ENCODE data around the gene MRPL10. TPM values are rescaled to one million over a fixed set of nuclear protein-coding genes. Genes with fewer than 3 reads are reported as not detected.
"Not testable (repeated sequence)": the region's sequence is repeated elsewhere in the genome, so short reads cannot be mapped to it uniquely, and the experiment has no call there.

The MRPL10 gene
- polyA plus RNA-seq, 1 donor = 48.4 TPM

GRCh38 chr17:47792457-47792856 lies 38.9 kb downstream of the MRPL10 start:
- Histone ChIP-seq H3K36me3 (ENCODE audit: control insufficient read depth, insufficient read depth, low read length) (no peaks in the 10 kb centered on the region), H3K4me3 (ENCODE audit: low read length) (no peak overlapping the region), H3K4me1 (ENCODE audit: control insufficient read depth, insufficient read depth, low read length) (no peaks in the 10 kb centered on the region), H3K9me3 (ENCODE audit: control insufficient read depth, low read depth, low read length) (no peaks in the 10 kb centered on the region), H3K27ac (ENCODE audit: low read length) (no peak overlapping the region), H3K27me3 (ENCODE audit: control insufficient read depth, insufficient read depth, low read length) (peaks cover 50% of the 10 kb centered on the region)
- no peak for DNase-seq
- WGBS (ENCODE audit: insufficient coverage, low lambda C conversion rate) = 71% methylated on average over 1 of the region's 1 CpG

DNA sequence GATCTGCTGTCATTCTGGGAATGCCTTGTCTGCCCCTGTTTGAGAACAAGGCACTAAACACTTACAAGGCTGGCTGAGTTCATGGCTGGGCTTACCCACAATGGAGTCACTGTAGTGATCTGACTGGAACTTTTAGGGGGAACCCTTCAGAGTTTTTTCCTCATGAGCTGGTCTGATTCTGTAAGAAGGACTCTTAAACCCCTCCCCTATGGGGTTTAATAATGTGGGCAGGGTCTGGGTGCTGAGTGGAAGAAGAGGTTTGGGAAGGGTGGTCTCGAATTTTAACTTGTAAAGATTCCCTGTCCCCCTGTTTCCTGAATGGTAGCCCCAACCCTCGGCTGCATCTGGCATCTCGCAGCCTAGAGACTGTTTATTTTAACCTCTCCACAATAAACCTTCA lies 40.3 kb downstream of the MRPL10 start:
- WGBS (ENCODE audit: insufficient coverage, low lambda C conversion rate) = no CpG with 5 or more reads among the region's 3 CpGs
- peaks cover 55% of the 10 kb centered on the region for H3K27me3 ChIP-seq (ENCODE audit: control insufficient read depth, insufficient read depth, low read length)
- no peak overlapping the region for H3K27ac ChIP-seq (ENCODE audit: low read length)
- no peak for DNase-seq
- H3K4me1 ChIP-seq (ENCODE audit: control insufficient read depth, insufficient read depth, low read length) = no peaks in the 10 kb centered on the region
- no peaks in the 10 kb centered on the region for H3K9me3 ChIP-seq (ENCODE audit: control insufficient read depth, low read depth, low read length)
- no peak overlapping the region for H3K4me3 ChIP-seq (ENCODE audit: low read length)
- no peaks in the 10 kb centered on the region for H3K36me3 ChIP-seq (ENCODE audit: control insufficient read depth, insufficient read depth, low read length)

DNA sequence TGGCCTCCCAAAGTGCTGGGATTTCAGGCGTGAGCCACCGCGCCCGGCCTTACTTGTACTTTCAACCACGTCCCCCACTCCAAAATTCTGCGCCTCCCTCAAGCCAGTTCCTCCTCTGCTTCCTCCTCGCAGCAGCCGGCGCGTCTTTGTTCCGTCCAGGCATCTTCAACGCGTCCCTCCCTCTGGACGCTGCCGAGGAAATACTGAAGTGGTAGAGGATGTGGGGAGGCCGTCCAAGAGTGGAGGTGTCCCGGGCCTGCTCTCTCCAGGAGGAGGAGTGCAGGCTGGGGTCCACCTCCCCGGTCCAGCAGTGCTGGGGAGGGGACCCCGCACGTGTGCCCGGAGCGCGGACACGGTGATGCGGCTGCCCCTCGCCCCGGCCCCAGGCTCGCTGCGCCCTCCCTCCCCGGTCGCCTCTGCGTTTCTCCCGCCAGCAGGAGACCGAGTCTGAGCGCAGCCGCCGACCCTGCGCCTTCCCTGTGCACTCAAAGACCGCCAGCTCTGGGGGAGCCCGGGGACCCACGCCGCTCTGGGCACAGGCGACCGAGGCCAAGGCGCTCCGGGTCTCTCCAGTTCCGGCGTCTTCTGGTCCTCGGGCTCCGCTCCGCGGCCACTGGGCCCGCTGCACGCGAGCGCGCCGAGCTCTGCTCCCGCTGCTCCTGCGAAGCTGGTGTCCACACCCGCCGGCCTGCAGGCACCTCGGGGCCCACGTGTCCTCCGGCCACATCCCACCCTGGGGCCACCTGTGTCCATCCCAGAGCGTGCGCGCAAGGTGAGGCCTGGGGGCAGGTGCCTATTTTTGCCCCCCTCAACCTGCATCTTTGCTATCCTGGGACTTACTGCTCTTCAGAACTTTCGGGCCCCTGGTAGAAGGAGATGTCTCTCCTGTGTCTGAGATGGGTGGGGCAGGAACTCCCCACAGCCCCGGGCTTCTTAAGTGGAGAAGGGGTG lies 41.5 kb downstream of the MRPL10 start:
- Histone ChIP-seq H3K4me3 (ENCODE audit: low read length) (peak overlapping the region; percentile 10), H3K27ac (ENCODE audit: low read length) (no peak overlapping the region), H3K27me3 (ENCODE audit: control insufficient read depth, insufficient read depth, low read length) (peaks cover 57% of the 10 kb centered on the region), H3K36me3 (ENCODE audit: control insufficient read depth, insufficient read depth, low read length) (no peaks in the 10 kb centered on the region), H3K4me1 (ENCODE audit: control insufficient read depth, insufficient read depth, low read length) (no peaks in the 10 kb centered on the region), H3K9me3 (ENCODE audit: control insufficient read depth, low read depth, low read length) (no peaks in the 10 kb centered on the region)
- no CpG with 5 or more reads among the region's 70 CpGs for WGBS (ENCODE audit: insufficient coverage, low lambda C conversion rate)
- peak in 1 of 2 donors; percentile 32 for DNase-seq

DNA sequence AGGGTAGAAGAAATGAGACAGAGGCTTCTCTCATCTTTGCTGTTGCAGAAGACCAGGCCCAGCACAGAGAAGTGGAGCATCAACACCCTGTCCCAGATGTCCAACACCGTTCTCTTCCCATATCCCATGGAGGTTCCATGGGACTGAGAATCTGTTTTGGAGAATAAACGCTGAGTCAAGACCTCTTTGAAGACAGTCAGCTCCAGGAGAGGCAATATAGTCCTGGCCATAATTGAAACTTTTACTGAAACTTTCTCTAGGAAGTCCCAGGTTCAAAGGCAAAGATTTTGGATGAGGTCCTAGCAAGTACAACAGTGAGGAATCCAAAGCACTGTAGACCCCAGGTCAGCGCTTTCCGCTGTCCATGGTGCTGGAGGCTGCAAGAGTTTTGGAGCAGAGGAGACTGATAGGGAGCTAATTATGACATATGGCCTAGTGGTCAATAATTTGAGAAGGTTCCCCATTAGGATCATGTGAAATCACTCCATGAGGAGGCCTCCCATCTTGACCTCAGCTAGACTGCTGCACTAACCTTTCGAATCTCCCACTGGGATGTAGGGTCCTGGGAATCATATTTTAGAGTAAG lies 45.7 kb downstream of the MRPL10 start:
- Histone ChIP-seq H3K27me3 (ENCODE audit: control insufficient read depth, insufficient read depth, low read length) (peaks cover 47% of the 10 kb centered on the region), H3K36me3 (ENCODE audit: control insufficient read depth, insufficient read depth, low read length) (no peaks in the 10 kb centered on the region), H3K9me3 (ENCODE audit: control insufficient read depth, low read depth, low read length) (no peaks in the 10 kb centered on the region), H3K4me1 (ENCODE audit: control insufficient read depth, insufficient read depth, low read length) (no peaks in the 10 kb centered on the region), H3K27ac (ENCODE audit: low read length) (no peak overlapping the region), H3K4me3 (ENCODE audit: low read length) (no peak overlapping the region)
- peak in 1 of 2 donors; percentile 15 for DNase-seq
- 80% methylated on average over 1 of the region's 5 CpGs for WGBS (ENCODE audit: insufficient coverage, low lambda C conversion rate)

- H3K36me3 ChIP-seq (ENCODE audit: control insufficient read depth, insufficient read depth, low read length) = no peaks in the 10 kb centered on the region
- H3K4me1 ChIP-seq (ENCODE audit: control insufficient read depth, insufficient read depth, low read length) = no peaks in the 10 kb centered on the region
- no peak overlapping the region for H3K4me3 ChIP-seq (ENCODE audit: low read length)
- no peak overlapping the region for H3K27ac ChIP-seq (ENCODE audit: low read length)
- DNase-seq = no peak
- 100% methylated on average over 1 of the region's 5 CpGs for WGBS (ENCODE audit: insufficient coverage, low lambda C conversion rate)
- no peaks in the 10 kb centered on the region for H3K9me3 ChIP-seq (ENCODE audit: control insufficient read depth, low read depth, low read length)
- H3K27me3 ChIP-seq (ENCODE audit: control insufficient read depth, insufficient read depth, low read length) = peaks cover 46% of the 10 kb centered on the region
Measured at GRCh38 chr17:47781397-47781796, 49.9 kb downstream of the MRPL10 start.

- H3K27ac ChIP-seq (ENCODE audit: low read length) = no peak overlapping the region
- H3K9me3 ChIP-seq (ENCODE audit: control insufficient read depth, low read depth, low read length) = no peaks in the 10 kb centered on the region
- H3K4me1 ChIP-seq (ENCODE audit: control insufficient read depth, insufficient read depth, low read length) = no peaks in the 10 kb centered on the region
- no peak overlapping the region for H3K4me3 ChIP-seq (ENCODE audit: low read length)
- no peaks in the 10 kb centered on the region for H3K36me3 ChIP-seq (ENCODE audit: control insufficient read depth, insufficient read depth, low read length)
- no peak for DNase-seq
- WGBS (ENCODE audit: insufficient coverage, low lambda C conversion rate) = no CpG with 5 or more reads among the region's 45 CpGs
- peaks cover 52% of the 10 kb centered on the region for H3K27me3 ChIP-seq (ENCODE audit: control insufficient read depth, insufficient read depth, low read length)
Measured at GRCh38 chr17:47778184-47778635, 53.1 kb downstream of the MRPL10 start.

GRCh38 chr17:47776330-47777197 lies 54.8 kb downstream of the MRPL10 start:
- H3K4me3 ChIP-seq (ENCODE audit: low read length) = no peak overlapping the region
- no peaks in the 10 kb centered on the region for H3K4me1 ChIP-seq (ENCODE audit: control insufficient read depth, insufficient read depth, low read length)
- H3K9me3 ChIP-seq (ENCODE audit: control insufficient read depth, low read depth, low read length) = no peaks in the 10 kb centered on the region
- no peak overlapping the region for H3K27ac ChIP-seq (ENCODE audit: low read length)
- H3K36me3 ChIP-seq (ENCODE audit: control insufficient read depth, insufficient read depth, low read length) = no peaks in the 10 kb centered on the region
- 100% methylated on average over 1 of the region's 14 CpGs for WGBS (ENCODE audit: insufficient coverage, low lambda C conversion rate)
- H3K27me3 ChIP-seq (ENCODE audit: control insufficient read depth, insufficient read depth, low read length) = peaks cover 48% of the 10 kb centered on the region
- peak in 1 of 2 donors; percentile 27 for DNase-seq

DNA sequence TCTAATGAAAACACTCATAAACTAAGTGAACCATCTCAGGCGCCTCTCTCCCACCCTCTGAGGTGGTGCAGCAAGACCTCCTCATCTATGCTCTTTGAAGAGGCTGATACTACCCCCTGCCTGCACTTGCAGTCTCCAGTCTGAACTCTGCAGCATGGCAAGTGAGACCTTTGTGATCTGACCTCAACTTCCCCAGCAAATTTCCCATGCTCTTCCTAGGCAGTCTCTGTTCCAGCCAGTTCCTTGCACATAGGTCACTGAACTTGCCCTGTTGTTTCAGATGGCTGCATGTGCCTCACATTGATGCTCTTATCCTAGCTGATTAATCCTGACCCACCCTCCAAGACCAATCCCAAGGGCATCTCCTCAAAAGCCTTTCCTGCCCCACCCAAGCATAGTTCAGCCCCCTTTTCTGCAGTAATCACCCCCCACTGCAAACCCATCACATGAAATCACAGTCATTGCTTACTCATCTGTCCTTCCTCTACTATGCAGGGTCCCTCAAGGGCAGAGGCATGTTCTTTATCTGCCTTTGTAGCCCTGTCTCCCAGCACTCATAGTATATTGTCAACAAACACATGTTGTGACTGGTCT lies 56.3 kb downstream of the MRPL10 start:
- no peaks in the 10 kb centered on the region for H3K4me1 ChIP-seq (ENCODE audit: control insufficient read depth, insufficient read depth, low read length)
- no peak overlapping the region for H3K27ac ChIP-seq (ENCODE audit: low read length)
- H3K9me3 ChIP-seq (ENCODE audit: control insufficient read depth, low read depth, low read length) = no peaks in the 10 kb centered on the region
- DNase-seq = no peak
- no CpG with 5 or more reads among the region's 1 CpG for WGBS (ENCODE audit: insufficient coverage, low lambda C conversion rate)
- no peaks in the 10 kb centered on the region for H3K36me3 ChIP-seq (ENCODE audit: control insufficient read depth, insufficient read depth, low read length)
- no peak overlapping the region for H3K4me3 ChIP-seq (ENCODE audit: low read length)
- peaks cover 39% of the 10 kb centered on the region for H3K27me3 ChIP-seq (ENCODE audit: control insufficient read depth, insufficient read depth, low read length)

DNA sequence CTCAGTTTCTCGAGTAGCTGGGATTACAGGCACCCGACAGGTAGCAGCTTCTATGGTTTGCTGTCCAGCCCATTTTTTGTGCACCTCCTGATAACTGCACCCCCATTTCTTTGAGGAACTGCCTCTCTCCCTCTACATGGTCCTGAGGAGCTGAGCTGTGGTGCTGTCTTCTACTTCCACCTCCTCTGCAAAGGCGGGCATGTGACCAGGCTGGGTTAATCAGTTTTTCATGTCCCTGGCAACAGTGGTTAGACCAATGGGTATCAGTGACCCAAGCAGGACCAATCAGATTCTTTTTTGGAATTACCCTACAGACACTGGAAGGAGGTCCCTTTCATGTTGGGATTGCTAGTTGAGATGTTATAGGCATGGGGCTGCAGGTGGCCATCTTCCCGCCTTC lies 57.0 kb downstream of the MRPL10 start:
- Histone ChIP-seq H3K9me3 (ENCODE audit: control insufficient read depth, low read depth, low read length) (no peaks in the 10 kb centered on the region), H3K36me3 (ENCODE audit: control insufficient read depth, insufficient read depth, low read length) (no peaks in the 10 kb centered on the region), H3K4me1 (ENCODE audit: control insufficient read depth, insufficient read depth, low read length) (no peaks in the 10 kb centered on the region), H3K27ac (ENCODE audit: low read length) (no peak overlapping the region), H3K4me3 (ENCODE audit: low read length) (no peak overlapping the region), H3K27me3 (ENCODE audit: control insufficient read depth, insufficient read depth, low read length) (peaks cover 37% of the 10 kb centered on the region)
- no peak for DNase-seq
- no CpG with 5 or more reads among the region's 4 CpGs for whole genome bisulfite sequencing (ENCODE audit: insufficient coverage, low lambda C conversion rate)

- 80% methylated on average over 1 of the region's 9 CpGs for WGBS (ENCODE audit: insufficient coverage, low lambda C conversion rate)
- not testable (repeated sequence) for H3K9me3 ChIP-seq (ENCODE audit: control insufficient read depth, low read depth, low read length); DNase-seq; H3K4me1 ChIP-seq (ENCODE audit: control insufficient read depth, insufficient read depth, low read length); H3K27ac ChIP-seq (ENCODE audit: low read length); H3K4me3 ChIP-seq (ENCODE audit: low read length); H3K36me3 ChIP-seq (ENCODE audit: control insufficient read depth, insufficient read depth, low read length)
- H3K27me3 ChIP-seq (ENCODE audit: control insufficient read depth, insufficient read depth, low read length) = peaks cover 32% of the 10 kb centered on the region
Measured at GRCh38 chr17:47773649-47774048, 57.7 kb downstream of the MRPL10 start.

Measured in large intestine (tissue), 3 donors.